Ishikawa (cell line): ENCODE measurements around the gene OR2M4.

Experiments
- CEBPB ChIP-seq: IDR thresholded peaks from 2 replicates; pipeline ENCODE4 v1.6.1; 2012
- CREB1 ChIP-seq: IDR thresholded peaks from 2 replicates; pipeline ENCODE4 v1.6.1; 2012; ENCODE audit warnings: low read depth
- EGR1 ChIP-seq: IDR thresholded peaks from 2 replicates; pipeline ENCODE4 v1.6.1; 2012
- EP300 ChIP-seq: IDR thresholded peaks from 2 replicates; pipeline ENCODE4 v1.6.1; 2012; ENCODE audit warnings: borderline replicate concordance
- FOXM1 ChIP-seq: IDR thresholded peaks from 2 replicates; pipeline ENCODE4 v1.6.1; 2012; ENCODE audit warnings: low read depth, borderline replicate concordance
- NFIC ChIP-seq: IDR thresholded peaks from 2 replicates; pipeline ENCODE4 v1.6.1; 2012
- RAD21 ChIP-seq: IDR thresholded peaks from 2 replicates; pipeline ENCODE4 v1.6.1; 2012; ENCODE audit warnings: low read depth
- TAF1 ChIP-seq: IDR thresholded peaks from 2 replicates; pipeline ENCODE4 v1.6.1; 2012; ENCODE audit warnings: low read depth, mild to moderate bottlenecking
- TCF12 ChIP-seq: IDR thresholded peaks from 2 replicates; pipeline ENCODE4 v1.6.1; 2012; ENCODE audit warnings: low read depth
- TEAD4 ChIP-seq: IDR thresholded peaks from 2 replicates; pipeline ENCODE4 v1.6.1; 2012
- YY1 ChIP-seq: IDR thresholded peaks from 2 replicates; pipeline ENCODE4 v1.6.1; 2012; ENCODE audit warnings: low read depth
- ZBTB7A ChIP-seq: IDR thresholded peaks from 2 replicates; pipeline ENCODE4 v1.6.1; 2012; ENCODE audit warnings: low read depth
- TF ChIP-seq, protein P1 (sequence below): IDR thresholded peaks from 2 replicates; pipeline ENCODE4 v1.6.1; 2012
- TF ChIP-seq, protein P2 (sequence below): IDR thresholded peaks from 2 replicates; pipeline ENCODE4 v1.6.1; 2012
- TF ChIP-seq, protein P3 (sequence below): IDR thresholded peaks from 2 replicates; pipeline ENCODE4 v1.6.1; 2012; ENCODE audit warnings: low read depth, mild to moderate bottlenecking

Gene OR2M4, protein sequence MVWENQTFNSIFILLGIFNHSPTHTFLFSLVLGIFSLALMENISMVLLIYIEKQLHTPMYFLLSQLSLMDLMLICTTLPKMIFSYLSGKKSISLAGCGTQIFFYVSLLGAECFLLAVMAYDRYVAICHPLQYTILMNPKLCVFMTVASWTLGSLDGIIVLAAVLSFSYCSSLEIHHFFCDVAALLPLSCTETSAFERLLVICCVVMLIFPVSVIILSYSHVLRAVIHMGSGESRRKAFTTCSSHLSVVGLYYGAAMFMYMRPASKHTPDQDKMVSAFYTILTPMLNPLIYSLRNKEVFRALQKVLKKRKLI

DNA sequence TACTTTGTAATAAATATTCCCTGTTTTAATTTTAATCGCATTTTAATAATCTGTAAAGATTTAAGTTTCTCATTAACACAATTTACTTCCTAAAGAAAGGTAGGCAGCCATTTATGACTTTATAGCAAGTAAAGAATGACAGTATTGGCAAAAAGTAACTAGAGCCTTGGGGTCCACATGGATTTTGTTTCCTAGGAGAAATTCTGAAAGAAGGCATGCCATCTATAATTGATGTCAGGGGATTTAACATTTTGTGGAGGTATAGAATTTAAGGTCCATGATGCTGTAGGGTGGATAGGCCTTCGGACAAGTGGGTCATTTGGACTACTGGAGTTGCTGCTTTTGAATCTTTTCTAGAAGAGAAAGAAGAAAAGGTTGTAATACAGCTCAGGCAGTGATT lies at the start of gene OR2M4:
OR2M4 (plus strand) TSS at position 301 of the 400 bp plus-strand sequence. CDS start 7,512 bp downstream, outside the sequence.
- TF ChIP-seq RAD21 (no peak), EGR1 (no peak), YY1 (no peak)

DNA sequence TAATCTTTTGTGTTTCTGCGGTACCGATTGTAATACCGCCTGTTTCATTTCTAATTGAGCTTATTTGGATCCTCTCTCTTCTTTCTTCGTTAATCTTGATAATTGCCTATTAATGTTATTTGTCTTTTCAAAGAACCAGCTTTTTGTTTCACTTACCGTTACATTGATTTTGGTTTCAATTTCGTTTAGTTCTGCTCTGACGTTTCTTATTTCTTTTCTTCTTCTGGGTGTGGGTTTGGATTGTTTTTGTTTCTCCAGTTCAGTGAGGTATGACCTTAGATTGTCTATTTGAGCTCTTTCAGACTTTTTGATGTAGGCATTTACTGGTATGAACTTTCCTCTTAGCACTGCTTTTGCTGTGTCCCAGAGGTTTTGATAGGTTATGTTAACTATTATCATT lies 47.2 kb upstream of the OR2M4 start:
- TF ChIP-seq, protein P1, sequence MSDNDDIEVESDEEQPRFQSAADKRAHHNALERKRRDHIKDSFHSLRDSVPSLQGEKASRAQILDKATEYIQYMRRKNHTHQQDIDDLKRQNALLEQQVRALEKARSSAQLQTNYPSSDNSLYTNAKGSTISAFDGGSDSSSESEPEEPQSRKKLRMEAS: no peak
- TF ChIP-seq TAF1 (no peak), FOXM1 (no peak), EP300 (no peak), CEBPB (no peak), RAD21 (no peak), TCF12 (no peak), ZBTB7A (no peak), EGR1 (no peak), TEAD4 (no peak), NFIC (no peak), YY1 (no peak)
- TF ChIP-seq, protein P2, sequence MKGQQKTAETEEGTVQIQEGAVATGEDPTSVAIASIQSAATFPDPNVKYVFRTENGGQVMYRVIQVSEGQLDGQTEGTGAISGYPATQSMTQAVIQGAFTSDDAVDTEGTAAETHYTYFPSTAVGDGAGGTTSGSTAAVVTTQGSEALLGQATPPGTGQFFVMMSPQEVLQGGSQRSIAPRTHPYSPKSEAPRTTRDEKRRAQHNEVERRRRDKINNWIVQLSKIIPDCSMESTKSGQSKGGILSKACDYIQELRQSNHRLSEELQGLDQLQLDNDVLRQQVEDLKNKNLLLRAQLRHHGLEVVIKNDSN: no peak
- TF ChIP-seq, protein P3, sequence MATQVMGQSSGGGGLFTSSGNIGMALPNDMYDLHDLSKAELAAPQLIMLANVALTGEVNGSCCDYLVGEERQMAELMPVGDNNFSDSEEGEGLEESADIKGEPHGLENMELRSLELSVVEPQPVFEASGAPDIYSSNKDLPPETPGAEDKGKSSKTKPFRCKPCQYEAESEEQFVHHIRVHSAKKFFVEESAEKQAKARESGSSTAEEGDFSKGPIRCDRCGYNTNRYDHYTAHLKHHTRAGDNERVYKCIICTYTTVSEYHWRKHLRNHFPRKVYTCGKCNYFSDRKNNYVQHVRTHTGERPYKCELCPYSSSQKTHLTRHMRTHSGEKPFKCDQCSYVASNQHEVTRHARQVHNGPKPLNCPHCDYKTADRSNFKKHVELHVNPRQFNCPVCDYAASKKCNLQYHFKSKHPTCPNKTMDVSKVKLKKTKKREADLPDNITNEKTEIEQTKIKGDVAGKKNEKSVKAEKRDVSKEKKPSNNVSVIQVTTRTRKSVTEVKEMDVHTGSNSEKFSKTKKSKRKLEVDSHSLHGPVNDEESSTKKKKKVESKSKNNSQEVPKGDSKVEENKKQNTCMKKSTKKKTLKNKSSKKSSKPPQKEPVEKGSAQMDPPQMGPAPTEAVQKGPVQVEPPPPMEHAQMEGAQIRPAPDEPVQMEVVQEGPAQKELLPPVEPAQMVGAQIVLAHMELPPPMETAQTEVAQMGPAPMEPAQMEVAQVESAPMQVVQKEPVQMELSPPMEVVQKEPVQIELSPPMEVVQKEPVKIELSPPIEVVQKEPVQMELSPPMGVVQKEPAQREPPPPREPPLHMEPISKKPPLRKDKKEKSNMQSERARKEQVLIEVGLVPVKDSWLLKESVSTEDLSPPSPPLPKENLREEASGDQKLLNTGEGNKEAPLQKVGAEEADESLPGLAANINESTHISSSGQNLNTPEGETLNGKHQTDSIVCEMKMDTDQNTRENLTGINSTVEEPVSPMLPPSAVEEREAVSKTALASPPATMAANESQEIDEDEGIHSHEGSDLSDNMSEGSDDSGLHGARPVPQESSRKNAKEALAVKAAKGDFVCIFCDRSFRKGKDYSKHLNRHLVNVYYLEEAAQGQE: no peak

DNA sequence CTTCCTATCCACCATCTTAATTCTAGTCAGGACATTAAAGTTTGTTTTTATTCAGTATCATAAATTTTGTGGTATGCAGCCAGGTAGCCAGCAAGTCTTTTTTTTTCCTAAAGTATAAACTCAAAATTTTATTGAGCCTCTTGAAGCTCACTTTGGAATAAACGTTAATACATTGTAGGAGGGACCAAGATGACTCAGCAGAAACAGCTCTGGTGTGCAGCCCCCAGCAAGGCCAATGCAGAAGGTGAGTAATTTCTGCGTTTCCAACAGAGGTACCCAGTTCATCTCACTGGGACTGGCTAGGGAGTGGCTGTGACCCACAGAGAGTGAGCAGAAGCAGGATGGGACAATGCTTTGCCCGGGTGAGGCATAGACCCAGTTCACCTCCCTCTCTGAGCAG lies 43.9 kb upstream of the OR2M4 start:
- TF ChIP-seq CREB1 (no peak), NFIC (no peak)
- TF ChIP-seq, protein P2: no peak
- TF ChIP-seq, protein P3: no peak

DNA sequence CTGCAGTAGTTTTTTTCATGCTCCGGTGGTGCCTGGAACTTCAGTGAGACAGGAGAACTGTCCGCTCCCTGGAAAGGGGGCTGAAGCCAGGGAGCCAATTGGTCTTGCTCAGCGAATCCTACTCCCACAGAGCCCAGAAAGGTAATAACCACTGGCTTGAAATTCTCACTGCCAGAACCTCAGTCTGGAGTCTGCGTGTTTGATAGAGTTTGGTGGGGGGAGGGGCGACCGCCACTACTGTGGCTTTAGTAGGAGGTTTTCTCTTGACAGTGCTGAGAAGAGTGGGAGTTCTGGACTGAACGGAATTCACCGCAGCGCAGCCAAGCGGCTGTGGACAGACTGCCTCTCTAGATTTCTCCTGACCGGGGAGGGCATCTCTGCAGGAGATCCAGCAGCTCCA lies 42.2 kb upstream of the OR2M4 start:
- TF ChIP-seq, protein P1: no peak
- TF ChIP-seq EP300 (no peak), RAD21 (no peak), TCF12 (no peak), TAF1 (no peak), CREB1 (no peak), FOXM1 (no peak), YY1 (no peak), NFIC (no peak), CEBPB (no peak)
- TF ChIP-seq, protein P3: no peak

DNA sequence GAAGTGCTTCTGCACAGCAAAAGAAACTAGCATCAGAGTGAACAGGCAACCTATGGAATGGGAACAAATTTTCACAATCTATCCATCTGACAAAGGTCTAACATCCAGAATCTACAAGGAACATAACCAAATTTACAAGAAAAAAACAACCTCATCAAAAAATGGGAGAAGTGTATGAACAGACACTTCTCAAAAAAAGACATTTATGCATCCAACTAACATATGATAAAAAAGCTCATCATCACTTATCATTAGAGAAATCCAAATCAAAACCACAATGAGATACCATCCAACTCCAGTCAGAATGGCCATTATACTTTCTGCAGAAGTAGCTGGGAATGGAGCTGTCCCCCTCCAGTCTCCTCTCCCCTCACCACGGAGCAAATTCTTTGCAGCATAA lies 37.1 kb upstream of the OR2M4 start:
- TF ChIP-seq CEBPB (no peak), TAF1 (no peak), EGR1 (no peak), NFIC (no peak), RAD21 (no peak)

DNA sequence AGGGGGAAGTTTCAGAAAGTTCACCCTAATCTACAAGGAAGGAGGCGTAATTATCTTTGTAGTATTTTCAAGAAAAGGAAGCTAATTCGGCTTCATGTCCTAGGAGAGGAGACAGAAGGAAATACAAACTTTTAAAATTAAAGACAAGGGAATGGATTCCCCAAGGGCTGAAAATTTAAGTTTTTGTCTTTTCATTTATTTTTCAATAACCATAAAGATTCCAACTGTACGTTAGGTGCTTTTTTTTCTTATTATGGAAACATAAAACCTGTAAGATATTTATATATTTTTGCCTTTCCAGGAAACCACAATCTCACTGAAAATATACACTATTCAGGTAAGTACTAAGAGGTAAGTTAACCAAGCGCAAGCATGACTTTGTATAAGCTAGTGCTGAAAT lies 34.3 kb upstream of the OR2M4 start, which contains the start of gene OR2M3:
OR2M3 (plus strand) TSS at position 301 of the 400 bp plus-strand sequence. CDS start 5,803 bp downstream, outside the sequence.
- TF ChIP-seq CREB1: no peak
- TF ChIP-seq, protein P2: no peak
- no peak for TF ChIP-seq TCF12
- TF ChIP-seq, protein P1: no peak
- no peak for TF ChIP-seq NFIC
- TF ChIP-seq EGR1: no peak
- no peak for TF ChIP-seq RAD21
- TF ChIP-seq, protein P3: no peak
